CD4-positive, alpha-beta T cell treated with Interleukin-17A for 4 hours (primary cell): Measurements from ENCODE around the gene ARID3C.

Experiments used
- DNase-seq: peaks from one replicate; pipeline ENCODE4 v3.0.0-alpha.2; 2020; ENCODE audit warnings: mixed read lengths

The ARID3C gene

DNA sequence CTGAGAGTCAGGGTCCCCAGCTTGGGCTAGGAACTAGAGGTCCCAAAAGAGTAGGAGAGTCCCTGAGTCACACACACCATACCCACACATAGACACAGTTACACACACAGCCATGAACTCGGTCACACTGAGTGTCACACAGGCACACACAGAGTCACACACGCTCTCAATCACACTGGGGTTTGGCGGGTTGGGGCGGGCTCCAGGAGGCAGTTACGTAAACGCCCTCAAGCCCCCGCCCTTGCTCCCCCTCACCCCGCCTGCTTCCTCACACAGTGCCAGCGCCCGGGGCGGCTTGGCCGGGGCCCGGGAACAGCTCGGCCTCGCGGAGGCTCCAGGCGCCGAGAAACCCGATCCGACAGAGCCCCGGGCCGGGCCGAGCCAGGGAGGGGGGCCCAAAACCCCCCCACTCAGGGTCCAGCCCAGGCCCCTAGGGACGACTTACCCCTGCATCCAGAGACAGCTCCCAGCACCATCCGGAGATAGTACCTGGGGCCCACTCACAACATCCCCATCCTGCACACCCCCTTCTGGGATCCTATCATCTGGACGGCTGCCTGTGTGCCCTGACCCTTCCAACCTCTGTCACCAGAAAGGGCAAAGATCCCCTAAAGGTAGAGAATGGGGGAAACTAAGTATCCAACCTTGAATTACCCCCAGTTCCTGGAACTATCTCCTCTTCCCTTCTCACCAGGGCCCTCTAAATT, 35.8 kb downstream of the ARID3C start:
- DNase-seq = peak; percentile 6

GRCh38 chr9:34591917-34592866, 36.7 kb downstream of the ARID3C start:
- DNase-seq = no peak

DNA sequence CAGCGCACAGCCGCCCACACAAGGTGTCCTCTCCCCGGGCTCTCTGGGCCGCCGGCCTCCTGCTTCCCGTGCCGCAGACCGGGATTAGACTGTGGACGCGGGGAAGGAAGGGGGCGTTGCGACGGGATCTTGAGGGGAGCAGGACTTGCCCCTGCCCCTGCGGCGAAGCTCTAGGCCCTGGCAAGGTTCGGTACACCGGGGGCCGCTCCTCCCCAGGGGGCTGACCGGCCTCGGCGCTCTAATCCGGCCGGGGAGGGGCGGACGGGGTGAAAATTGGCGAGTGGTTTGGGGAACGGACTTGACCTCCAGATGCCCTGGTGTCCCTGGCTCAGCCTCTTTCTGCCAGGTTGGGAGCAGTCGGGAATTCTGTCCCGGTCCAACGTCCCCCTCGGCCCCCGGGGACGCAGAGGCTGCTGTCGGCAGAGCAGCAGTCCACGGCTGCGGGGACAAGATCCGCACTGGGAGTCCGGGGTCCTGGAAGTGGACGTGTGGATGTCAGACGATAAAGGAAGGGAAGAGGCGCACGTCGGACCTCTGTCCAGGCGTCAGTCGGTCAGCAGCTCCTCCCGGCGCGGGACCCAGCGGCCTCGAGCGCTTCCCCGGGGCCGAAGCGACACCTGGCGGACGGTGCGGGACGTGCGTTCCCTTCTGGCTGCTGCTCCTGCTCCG, 37.5 kb downstream of the ARID3C start:
- DNase-seq = peak; percentile 84

DNA sequence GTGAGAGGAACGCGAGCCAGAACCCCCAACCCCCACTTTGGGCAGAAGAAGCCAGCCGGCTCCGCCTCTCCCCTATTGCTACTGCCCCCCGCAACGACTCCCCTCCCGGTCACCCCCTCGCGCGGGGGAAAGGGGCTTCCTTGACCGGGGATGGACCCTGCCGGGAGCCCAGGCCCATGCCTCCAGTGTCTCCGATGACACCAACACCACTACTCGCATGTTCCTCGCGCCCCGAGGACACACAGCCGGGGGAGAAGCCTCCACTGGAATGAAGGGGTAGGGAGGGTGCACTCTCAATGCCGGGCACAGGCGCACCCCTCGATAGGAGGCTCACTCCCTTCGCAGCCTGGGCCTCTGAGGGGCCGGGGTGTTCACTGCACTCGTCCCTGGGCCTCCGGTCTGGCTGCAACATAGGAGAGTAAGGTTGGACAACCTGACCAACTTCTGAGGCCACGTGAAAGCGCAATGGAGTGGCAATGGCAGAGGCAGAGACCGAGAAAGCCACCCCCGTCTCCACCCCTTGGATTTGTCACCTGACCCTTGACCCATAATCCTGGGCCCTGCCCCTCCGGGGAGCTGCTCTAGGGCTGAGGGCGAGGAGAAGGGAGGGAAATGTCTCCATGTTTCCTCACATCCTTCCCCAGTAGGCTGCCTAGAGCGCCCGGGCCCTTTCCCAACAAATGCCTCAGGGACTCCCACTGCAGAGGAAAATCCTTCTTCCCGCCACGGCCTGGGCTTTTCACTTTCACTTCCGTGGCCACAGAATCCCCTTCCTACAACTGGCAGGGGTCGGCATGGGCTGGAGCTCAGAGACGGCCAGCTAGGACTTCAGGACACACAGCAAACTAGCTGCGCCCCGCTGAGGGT, 38.3 kb downstream of the ARID3C start:
- DNase-seq = no peak

GRCh38 chr9:34589636-34590380, 39.1 kb downstream of the ARID3C start, which contains the start of gene CNTFR:
Gene CNTFR, minus strand, starts transcription at chr9:34589724. Its CDS starts 20,743 bp downstream, at chr9:34568981.
- peak; percentile 9 for DNase-seq

- DNase-seq = no peak
These were observed 39.9 kb downstream of the ARID3C start for GRCh38 chr9:34588671-34589635.

DNA sequence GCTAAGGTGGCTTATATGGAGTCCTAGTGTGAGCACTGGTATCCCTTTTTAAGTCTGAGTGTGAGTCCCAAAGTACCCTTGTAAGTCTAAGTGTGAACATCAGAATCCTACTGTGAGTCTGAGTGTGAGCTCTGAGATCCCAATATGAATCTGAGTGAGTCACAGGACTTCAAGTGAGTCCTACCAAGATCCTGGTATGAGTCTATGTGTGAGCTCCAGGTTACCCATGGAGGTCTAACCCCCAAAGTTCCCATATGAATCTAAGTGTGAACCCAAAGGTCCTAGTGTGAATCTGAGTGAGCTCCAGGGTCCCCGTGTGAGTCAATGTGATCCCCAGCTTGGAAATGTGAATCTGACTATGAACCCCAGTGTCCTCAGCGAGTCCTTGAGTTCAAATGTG, 41.6 kb downstream of the ARID3C start:
- DNase-seq = no peak

DNA sequence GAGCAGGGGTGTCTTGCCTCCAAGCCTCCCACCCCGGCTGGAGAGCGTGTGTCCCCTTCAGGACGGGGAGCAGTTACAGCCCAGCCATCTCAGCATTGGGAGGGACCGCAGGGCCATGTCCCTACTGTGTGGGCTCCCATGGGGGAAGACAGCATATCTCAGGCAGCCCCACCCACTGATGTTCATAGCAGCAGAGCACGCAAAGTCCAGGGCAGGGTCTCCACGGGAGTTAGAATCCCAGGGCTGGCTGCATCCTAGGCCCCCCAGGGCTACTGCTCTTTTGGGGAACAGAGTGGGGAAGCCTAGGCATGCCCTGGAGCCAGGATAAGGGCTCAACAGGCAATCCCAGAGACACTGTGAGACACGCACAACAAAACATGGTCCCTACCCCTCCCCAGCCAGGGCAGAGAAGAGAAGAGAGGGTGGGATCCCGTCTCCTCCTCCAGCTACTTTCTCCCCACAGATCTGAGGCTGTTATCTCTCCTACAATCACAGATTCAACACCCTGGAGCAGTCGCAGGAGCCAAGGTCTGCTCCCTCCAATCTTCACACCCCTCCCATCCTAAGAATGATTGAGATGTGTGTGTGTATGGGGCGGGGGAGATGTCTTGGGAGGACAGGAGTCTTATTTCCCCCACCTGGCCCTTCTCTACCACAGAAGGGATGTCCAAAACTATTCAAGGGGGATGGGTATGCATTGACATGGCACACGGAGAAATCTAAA, 42.8 kb downstream of the ARID3C start:
- DNase-seq = no peak

DNA sequence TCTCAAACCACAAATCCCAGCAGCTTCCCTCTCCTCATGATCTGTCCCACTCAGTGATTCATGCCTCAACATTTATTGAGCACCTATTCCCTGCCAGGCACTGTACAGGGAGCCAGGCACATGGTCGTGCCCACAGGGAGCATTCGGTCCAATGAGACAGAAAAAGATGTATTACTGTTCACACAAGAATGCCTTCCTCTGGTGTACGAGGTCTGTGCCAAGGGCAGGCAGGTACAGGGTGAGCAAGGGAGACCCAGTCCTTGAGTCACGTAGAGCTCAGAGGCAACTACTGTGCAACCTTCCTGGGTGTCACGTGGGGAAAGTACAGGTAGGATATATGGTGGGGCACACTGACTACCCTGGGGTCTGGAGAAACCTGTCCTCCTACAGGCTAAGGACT, 43.9 kb downstream of the ARID3C start:
- no peak for DNase-seq

- no peak for DNase-seq
These were observed 46.1 kb downstream of the ARID3C start for GRCh38 chr9:34582787-34583186.

GRCh38 chr9:34581318-34581717, 47.5 kb downstream of the ARID3C start:
- DNase-seq = no peak

GRCh38 chr9:34580358-34580757, 48.5 kb downstream of the ARID3C start:
- no peak for DNase-seq

DNA sequence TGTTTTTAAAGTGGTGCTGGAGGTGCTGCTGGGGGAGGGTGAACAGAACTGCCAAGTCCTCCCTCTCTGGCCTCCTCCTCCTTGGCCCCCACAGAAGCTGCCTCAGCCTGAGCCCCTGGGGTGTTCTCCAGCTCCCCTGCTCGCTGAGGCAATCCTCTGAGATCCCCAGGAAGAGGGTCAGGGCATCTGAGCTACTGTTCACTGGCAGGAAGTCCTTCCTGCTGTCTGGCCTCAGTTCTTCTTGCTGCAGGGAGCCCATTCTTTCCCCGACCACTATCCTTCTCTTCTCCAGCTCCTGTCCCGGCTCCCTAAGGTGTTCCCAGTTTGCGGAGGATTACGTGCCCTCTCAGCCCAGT, 49.1 kb downstream of the ARID3C start:
- DNase-seq = no peak

GRCh38 chr9:34579104-34579807, 49.6 kb downstream of the ARID3C start:
- DNase-seq = no peak

DNA sequence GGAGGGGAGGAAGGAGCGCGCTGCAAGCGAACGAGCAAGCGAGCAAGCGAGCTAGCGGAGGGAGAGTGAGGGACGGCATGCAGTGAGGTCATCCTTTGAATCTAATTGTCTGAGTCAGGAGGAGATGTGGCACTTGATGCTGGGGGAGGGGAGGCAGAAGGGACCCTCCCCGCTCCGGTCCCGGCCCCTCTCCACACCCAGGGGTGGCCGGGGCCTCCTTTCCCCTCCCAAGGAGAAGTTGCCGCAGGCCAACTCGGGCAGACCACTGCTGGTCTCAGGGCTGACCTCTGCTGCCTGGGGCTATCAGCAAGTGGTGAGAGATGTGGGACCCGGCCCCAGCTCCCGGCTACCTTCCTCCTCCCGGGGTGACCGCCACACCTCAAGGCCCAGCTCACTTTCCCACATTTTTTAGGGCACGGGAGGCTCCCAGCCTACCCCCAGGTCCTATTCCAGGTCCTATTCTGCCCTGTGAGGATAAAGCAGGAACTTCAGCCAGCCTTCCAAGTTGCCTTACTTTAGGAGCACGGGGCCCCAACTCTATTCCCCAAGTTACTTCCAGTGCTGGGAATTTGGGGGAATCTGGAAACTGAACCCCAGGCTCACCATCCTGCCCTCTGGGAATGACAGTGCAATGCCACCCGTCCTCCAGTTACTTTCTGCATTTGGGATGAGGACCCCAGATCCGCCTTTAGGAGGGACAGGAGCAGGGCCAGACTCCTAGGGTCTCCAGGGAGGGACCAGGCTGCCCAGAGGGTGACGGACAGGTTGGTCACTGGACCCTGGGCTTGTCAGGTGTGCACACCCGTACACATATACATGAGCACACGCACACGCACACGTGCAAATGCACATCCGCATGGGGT, 50.4 kb downstream of the ARID3C start:
- peak; percentile 11 for DNase-seq

DNA sequence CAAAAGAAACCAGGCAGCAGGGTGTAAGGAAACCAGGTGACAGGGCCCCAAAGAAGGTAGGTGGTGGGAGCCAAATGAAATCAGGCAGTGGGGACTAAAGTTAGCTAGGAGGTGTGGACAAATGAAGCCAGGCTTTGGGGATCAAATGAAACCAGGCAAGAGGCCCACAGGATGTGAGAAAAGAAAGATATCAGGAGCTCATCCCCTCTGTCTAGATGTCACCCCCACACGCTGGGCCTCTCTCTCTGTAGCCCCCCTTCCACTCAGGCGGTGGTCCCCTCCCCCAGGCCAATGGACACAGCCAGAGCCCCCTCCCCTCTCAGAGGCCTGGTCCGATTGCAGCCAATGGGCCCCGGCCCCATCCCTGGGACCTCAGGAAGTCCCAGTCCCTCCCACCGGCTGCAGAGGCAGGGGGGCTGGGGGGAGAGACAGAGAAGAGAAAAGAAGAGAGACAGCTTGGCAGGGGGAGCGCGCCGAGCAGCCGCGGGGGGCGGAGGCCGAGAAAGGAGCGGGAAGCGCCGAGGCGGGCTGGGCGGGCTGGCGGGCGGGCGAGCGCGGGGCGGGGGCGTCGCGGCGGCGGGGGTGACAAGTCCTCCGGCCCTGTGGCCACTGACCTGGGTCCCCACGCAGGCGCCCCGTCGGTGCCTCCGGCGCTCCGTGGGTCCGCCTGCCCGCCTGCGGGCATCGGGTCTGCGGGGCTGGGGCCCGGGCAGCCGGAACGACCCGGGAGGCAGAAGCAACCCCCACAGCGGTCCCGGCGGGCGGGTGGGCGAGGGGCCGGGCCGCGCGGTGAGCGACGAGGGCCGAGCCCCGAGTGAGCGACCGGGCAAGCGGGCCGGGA, 51.2 kb downstream of the ARID3C start:
- DNase-seq = no peak
